ENCODE data around the gene BCL2L11.

Gene BCL2L11

DNA sequence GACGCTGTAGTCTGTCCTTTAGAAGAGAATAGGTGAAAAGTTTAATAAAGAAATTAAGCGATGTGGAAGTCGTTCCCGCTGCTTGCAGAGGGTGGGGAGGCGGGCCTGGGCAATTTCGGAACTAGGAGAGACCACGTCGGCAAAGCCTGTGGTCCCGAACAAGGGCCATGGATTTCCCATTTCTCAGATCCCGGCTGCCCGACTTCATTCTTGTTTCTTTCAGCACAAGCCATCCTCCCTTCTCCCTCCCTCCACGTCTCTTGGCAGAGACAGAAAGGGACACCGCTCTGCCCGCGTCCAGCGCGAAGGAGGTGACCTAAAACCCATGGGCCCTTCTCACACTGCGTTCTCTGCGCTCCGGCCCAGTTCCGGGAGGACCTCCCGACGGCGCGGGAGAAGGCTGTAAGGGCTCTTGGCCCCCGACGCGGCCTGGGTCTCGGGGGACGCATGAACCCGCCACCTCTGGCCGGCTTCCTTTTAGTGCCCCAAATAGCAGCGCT lies 2.2 kb upstream of the BCL2L11 start:
- peaks cover 4% of the 10 kb centered on the region for H3K4me1 ChIP-seq (ENCODE audit: control insufficient read depth, insufficient read depth, low read length, unreplicated experiment)
- no peak overlapping the region for H2AFZ ChIP-seq (ENCODE audit: low read length, unreplicated experiment)
- peak overlapping the region; percentile 74 for H3K4me3 ChIP-seq (ENCODE audit: low read depth, low read length)
- H3K79me2 ChIP-seq (ENCODE audit: control insufficient read depth, insufficient read depth, low read length, unreplicated experiment), result no peaks in the 10 kb centered on the region
- peaks cover 48% of the 10 kb centered on the region for H3K27me3 ChIP-seq (ENCODE audit: insufficient read depth, low read length)
- H3K36me3 ChIP-seq (ENCODE audit: insufficient read depth, low read length), result no peaks in the 10 kb centered on the region
- no peak overlapping the region for H3K27ac ChIP-seq (ENCODE audit: low read depth, low read length)

DNA sequence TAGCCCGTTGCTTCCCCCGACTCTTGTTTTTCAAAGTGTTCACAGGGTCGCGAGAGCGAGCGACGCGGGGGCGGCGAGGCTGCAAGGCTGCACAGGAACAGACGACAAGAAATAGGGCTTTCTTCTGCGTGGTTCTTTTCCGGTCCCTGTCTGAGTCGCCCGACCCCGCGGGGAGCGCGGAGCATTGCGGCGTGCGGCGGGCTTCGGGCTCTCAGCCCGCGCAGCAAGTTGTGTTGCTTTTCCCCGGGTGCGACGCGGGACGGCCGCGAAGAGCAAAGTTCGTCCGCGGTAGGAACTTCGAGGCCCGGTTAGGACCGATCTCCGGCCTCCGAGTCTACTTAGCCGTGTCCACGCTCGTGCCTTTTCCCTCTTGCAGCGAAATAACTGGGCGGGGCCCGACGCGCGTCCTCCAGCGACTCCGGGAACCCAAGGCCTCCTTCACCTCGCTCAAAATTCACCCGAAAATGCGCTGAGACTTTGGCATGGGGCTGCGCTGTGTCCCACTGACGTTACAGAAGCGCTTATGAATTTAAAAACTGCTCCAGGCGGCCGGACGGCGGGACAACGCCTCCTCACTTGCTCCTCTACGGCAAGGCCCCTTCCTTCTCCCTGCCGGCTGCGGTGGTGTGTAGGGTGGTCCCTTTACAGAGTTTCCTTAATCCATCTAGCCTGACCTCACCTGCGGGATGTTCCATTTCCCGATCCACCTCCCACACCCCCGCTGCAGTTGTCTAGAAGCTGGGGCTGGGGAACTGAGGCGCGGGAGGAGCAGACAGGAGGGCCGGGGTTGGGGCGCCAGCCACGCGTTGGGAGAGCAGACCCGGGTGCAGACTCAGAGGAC lies 1.5 kb upstream of the BCL2L11 start:
- Histone ChIP-seq H3K79me2 (ENCODE audit: control insufficient read depth, insufficient read depth, low read length, unreplicated experiment) (no peaks in the 10 kb centered on the region), H3K36me3 (ENCODE audit: insufficient read depth, low read length) (no peaks in the 10 kb centered on the region), H3K4me1 (ENCODE audit: control insufficient read depth, insufficient read depth, low read length, unreplicated experiment) (peaks cover 4% of the 10 kb centered on the region), H3K27ac (ENCODE audit: low read depth, low read length) (no peak overlapping the region), H2AFZ (ENCODE audit: low read length, unreplicated experiment) (no peak overlapping the region), H3K27me3 (ENCODE audit: insufficient read depth, low read length) (peaks cover 41% of the 10 kb centered on the region), H3K4me3 (ENCODE audit: low read depth, low read length) (0 out of 2 replicates have a peak overlapping the region, but pooled peaks have one; percentile 75)

DNA sequence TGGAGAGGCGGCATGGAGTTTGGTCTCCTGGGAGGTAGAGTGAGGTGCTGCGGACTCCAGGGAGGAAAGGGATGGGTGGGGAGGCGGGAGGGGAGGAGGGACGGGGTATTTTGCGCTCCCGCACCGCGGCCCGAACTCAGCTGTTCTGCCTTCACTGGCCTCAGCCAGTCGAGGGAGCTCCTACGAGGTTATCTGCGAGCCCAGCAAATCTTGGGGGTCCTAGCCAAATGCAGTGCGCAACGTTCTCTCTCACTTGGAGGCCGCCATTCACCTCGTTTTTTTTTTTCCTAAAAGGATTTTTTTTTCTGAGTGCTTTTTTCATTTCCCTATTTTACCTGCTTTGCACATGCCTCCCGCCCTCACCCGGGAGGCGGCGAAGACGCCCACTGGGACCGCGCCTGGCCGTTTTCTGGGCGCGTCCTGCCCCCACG lies 877 bp upstream of the BCL2L11 start:
- H3K36me3 ChIP-seq (ENCODE audit: insufficient read depth, low read length), result no peaks in the 10 kb centered on the region

DNA sequence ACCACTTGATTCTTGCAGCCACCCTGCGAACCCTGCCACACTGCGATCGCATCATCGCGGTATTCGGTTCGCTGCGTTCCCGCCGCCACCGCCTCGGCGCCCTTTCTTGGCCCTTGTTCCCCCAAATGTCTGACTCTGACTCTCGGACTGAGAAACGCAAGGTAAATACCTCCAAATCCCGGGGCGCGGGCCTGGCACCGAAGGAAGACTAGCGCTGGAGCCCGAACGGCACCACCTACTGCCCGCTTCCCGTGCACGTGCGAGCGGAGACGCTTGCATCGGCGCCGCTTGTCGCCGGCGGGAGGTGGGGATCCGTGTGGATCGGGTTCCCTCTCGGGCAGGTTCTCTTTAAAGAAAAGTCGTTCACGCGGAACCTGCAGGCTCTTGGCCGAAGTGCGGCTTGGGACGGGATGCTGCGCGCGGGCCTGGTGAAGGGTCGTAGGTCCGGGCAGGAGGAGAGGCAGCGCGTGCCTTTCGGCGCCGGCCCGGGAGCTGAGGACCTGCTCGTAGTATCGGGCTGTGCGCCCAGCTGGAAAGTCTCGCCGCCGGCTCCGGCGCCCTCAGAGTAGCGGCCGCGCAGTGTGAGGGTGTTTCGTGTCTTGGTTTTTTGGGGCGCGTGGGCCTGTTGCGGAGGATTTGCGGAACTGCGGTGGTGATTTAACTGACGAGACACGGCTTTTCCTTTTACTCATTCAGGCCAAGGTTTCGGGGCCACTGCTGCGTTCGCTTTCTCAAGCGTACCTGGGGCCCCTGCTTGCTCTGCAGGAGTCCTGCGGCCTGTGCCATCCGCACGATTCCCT lies 514 bp downstream of the BCL2L11 start:
- H3K27me3 ChIP-seq (ENCODE audit: insufficient read depth, low read length), result peaks cover 23% of the 10 kb centered on the region
- no peak overlapping the region for H3K27ac ChIP-seq (ENCODE audit: low read depth, low read length)
- H3K4me3 ChIP-seq (ENCODE audit: low read depth, low read length), result peak overlapping the region; percentile 75
- H3K4me1 ChIP-seq (ENCODE audit: control insufficient read depth, insufficient read depth, low read length, unreplicated experiment), result peaks cover 4% of the 10 kb centered on the region
- H3K36me3 ChIP-seq (ENCODE audit: insufficient read depth, low read length), result no peaks in the 10 kb centered on the region
- peak overlapping the region; percentile 68 for H2AFZ ChIP-seq (ENCODE audit: low read length, unreplicated experiment)
- no peaks in the 10 kb centered on the region for H3K79me2 ChIP-seq (ENCODE audit: control insufficient read depth, insufficient read depth, low read length, unreplicated experiment)

More for the DNA sequence above, 877 bp upstream of the BCL2L11 start:
- Histone ChIP-seq H2AFZ (ENCODE audit: low read length, unreplicated experiment) (no peak overlapping the region), H3K79me2 (ENCODE audit: control insufficient read depth, insufficient read depth, low read length, unreplicated experiment) (no peaks in the 10 kb centered on the region), H3K27ac (ENCODE audit: low read depth, low read length) (no peak overlapping the region), H3K4me1 (ENCODE audit: control insufficient read depth, insufficient read depth, low read length, unreplicated experiment) (peaks cover 4% of the 10 kb centered on the region), H3K27me3 (ENCODE audit: insufficient read depth, low read length) (peaks cover 37% of the 10 kb centered on the region), H3K4me3 (ENCODE audit: low read depth, low read length) (peak overlapping the region; percentile 75)

DNA sequence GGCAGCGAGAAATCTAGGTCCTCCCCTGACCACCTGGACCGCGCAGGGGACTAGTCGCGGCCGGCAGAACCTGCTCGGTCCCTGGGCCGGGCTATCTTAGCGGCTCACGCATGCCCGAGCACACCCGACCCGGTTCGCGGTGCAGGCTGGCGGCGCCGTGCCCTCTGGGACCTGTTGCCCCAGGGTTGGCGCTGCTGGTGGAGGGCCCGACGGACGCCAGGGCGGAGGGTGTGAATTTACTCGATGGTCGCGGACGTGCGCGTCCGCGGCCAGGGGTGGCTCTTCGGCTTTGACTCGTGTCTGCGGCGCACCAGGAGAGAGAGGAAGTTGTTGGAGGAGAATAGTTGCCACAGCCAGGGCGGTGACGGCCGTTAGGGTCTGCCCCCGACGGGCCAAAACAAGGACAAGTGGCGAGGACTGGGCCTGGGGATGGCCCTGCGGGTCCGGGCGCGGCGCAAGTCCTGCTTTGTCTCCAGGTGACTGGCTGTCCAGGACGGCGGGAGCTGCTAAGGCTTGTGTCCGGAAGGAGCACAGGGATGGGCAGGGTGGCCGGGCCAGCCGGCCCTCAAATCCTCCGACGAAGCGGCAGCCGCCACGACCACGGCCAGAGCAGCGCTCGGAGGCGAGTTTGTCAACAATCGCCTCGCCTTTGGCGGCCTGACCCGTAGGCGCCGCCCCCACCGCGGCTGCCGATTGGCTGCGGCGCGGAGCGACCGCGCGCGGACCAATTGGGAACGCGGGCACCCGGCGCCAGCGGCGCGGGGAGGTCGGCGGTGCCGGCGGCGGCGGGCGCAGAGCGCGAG lies 1.3 kb downstream of the BCL2L11 start:
- no peaks in the 10 kb centered on the region for H3K36me3 ChIP-seq (ENCODE audit: insufficient read depth, low read length)
- H2AFZ ChIP-seq (ENCODE audit: low read length, unreplicated experiment), result peak overlapping the region; percentile 90
- H3K27ac ChIP-seq (ENCODE audit: low read depth, low read length), result no peak overlapping the region
- H3K4me1 ChIP-seq (ENCODE audit: control insufficient read depth, insufficient read depth, low read length, unreplicated experiment), result peaks cover 4% of the 10 kb centered on the region
- H3K4me3 ChIP-seq (ENCODE audit: low read depth, low read length), result peak overlapping the region; percentile 75
- H3K79me2 ChIP-seq (ENCODE audit: control insufficient read depth, insufficient read depth, low read length, unreplicated experiment), result no peaks in the 10 kb centered on the region
- peaks cover 19% of the 10 kb centered on the region for H3K27me3 ChIP-seq (ENCODE audit: insufficient read depth, low read length)

DNA sequence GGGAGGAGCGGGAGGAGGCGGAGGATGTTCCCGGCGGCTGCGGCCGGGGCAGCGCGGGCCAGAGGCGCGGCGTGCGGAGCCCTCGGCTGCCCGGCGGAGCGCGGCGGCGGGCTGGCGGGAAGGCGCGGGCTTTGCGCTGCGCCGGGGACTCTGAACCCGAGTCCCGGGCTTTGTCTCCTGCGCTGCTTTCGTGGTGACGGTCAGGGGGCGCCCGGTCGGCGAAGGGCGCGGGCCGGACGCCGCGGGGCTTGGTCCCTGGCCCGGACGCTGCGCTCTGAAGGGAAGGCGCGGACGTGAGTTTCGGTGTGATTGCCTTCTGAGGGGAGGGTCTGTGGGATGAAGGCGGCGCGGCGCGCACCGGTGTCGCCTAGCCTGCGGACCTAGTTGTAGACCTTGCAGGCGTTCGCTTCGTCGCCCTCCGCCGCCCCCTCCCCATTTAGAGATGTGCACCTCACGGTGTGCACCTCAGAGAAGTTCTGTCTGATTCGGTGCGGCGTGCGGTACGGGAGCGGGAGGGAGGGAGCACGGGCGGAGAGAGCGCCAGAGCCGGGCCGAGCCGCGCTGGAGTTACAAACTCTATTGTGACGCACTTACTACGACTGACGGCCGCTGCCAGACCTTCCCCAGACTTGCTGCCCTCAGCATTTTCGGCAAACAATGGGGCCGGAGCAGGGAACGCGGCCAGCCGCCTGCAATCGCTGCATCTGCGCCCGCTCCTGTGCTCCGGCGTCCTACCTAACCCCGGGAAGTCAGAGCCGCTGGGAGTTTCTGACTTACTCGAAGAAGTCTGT lies 2.1 kb downstream of the BCL2L11 start:
- H3K27me3 ChIP-seq (ENCODE audit: insufficient read depth, low read length), result peaks cover 19% of the 10 kb centered on the region
- H3K79me2 ChIP-seq (ENCODE audit: control insufficient read depth, insufficient read depth, low read length, unreplicated experiment), result no peaks in the 10 kb centered on the region
- H3K27ac ChIP-seq (ENCODE audit: low read depth, low read length), result peak overlapping the region; percentile 8; the same call in 1 of the 2 replicates
- no peaks in the 10 kb centered on the region for H3K36me3 ChIP-seq (ENCODE audit: insufficient read depth, low read length)
- peak overlapping the region; percentile 90 for H2AFZ ChIP-seq (ENCODE audit: low read length, unreplicated experiment)
- peak overlapping the region; percentile 75 for H3K4me3 ChIP-seq (ENCODE audit: low read depth, low read length)
- peaks cover 4% of the 10 kb centered on the region for H3K4me1 ChIP-seq (ENCODE audit: control insufficient read depth, insufficient read depth, low read length, unreplicated experiment)

DNA sequence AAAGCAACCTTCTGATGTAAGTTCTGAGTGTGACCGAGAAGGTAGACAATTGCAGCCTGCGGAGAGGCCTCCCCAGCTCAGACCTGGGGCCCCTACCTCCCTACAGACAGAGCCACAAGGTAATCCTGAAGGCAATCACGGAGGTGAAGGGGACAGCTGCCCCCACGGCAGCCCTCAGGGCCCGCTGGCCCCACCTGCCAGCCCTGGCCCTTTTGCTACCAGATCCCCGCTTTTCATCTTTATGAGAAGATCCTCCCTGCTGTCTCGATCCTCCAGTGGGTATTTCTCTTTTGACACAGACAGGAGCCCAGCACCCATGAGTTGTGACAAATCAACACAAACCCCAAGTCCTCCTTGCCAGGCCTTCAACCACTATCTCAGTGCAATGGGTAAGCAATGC lies 3.0 kb downstream of the BCL2L11 start:
- peaks cover 4% of the 10 kb centered on the region for H3K4me1 ChIP-seq (ENCODE audit: control insufficient read depth, insufficient read depth, low read length, unreplicated experiment)
- H3K79me2 ChIP-seq (ENCODE audit: control insufficient read depth, insufficient read depth, low read length, unreplicated experiment), result no peaks in the 10 kb centered on the region
- H2AFZ ChIP-seq (ENCODE audit: low read length, unreplicated experiment), result no peak overlapping the region
- H3K27me3 ChIP-seq (ENCODE audit: insufficient read depth, low read length), result peaks cover 15% of the 10 kb centered on the region
- no peak overlapping the region for H3K27ac ChIP-seq (ENCODE audit: low read depth, low read length)
- H3K4me3 ChIP-seq (ENCODE audit: low read depth, low read length), result no peak overlapping the region; the same call in 1 of the 2 replicates
- no peaks in the 10 kb centered on the region for H3K36me3 ChIP-seq (ENCODE audit: insufficient read depth, low read length)

DNA sequence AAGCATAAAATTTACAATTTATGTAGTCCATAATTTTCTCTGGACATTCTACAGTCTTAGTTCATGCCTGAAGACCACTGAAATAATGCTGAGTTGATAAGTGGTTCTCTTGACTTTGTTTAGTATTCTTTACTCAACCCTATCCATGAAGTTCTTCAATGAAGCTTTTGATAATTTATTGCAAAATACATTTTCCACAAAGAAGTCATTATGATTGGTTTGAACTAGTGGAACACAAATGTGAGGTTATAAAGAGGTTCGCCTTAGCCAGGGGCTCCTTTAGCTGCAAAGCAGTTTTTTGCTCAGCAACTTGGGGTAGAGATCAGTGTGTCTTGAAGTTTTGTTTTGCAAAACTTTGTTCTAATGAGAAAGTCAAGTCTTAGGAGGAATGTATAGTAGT lies 5.9 kb downstream of the BCL2L11 start:
- Histone ChIP-seq H3K4me3 (ENCODE audit: low read depth, low read length) (no peak overlapping the region), H3K79me2 (ENCODE audit: control insufficient read depth, insufficient read depth, low read length, unreplicated experiment) (no peaks in the 10 kb centered on the region), H3K4me1 (ENCODE audit: control insufficient read depth, insufficient read depth, low read length, unreplicated experiment) (no peaks in the 10 kb centered on the region), H2AFZ (ENCODE audit: low read length, unreplicated experiment) (no peak overlapping the region), H3K36me3 (ENCODE audit: insufficient read depth, low read length) (no peaks in the 10 kb centered on the region), H3K27me3 (ENCODE audit: insufficient read depth, low read length) (no peaks in the 10 kb centered on the region), H3K27ac (ENCODE audit: low read depth, low read length) (no peak overlapping the region)

DNA sequence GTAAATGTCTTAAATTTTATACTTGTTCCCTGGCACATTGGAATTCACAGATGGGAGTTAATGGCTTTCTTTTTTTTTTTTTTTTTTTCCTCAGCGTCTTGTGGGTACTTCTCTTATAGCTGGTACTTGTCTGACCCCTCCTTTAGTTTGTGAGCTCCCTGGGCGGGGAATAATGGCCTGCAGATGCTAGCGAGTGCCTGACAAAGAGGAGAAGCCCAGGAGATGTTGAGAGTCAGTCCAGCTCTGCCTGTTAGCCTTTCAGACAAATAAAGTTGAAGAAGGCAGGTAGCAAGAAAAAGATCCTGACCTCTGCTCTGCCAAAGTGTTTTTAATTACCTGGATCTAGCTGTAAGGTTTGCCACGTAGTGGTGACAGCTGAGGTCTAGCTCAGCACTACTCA lies 6.6 kb downstream of the BCL2L11 start:
- H3K79me2 ChIP-seq (ENCODE audit: control insufficient read depth, insufficient read depth, low read length, unreplicated experiment), result no peaks in the 10 kb centered on the region
- no peak overlapping the region for H3K27ac ChIP-seq (ENCODE audit: low read depth, low read length)
- H3K4me1 ChIP-seq (ENCODE audit: control insufficient read depth, insufficient read depth, low read length, unreplicated experiment), result no peaks in the 10 kb centered on the region
- no peak overlapping the region for H3K4me3 ChIP-seq (ENCODE audit: low read depth, low read length)
- no peaks in the 10 kb centered on the region for H3K27me3 ChIP-seq (ENCODE audit: insufficient read depth, low read length)
- H3K36me3 ChIP-seq (ENCODE audit: insufficient read depth, low read length), result no peaks in the 10 kb centered on the region
- H2AFZ ChIP-seq (ENCODE audit: low read length, unreplicated experiment), result no peak overlapping the region

Measured in ACC112 (cell line).